DMS79 treated with DMSO at 0.1 percent for 48 hours (cell line): ENCODE results near the gene SIMC1.

Experiments
- DNase-seq: peaks from one replicate; lab custom pipeline; 2025; lab: John Stamatoyannopoulos, UW

Gene SIMC1

GRCh38 chr5:176389135-176390123 is 151.2 kb downstream of the SIMC1 start:
- peak; percentile 51 for DNase-seq

GRCh38 chr5:176391479-176391878 is 153.3 kb downstream of the SIMC1 start:
- no peak for DNase-seq

- DNase-seq: no peak
Measured at GRCh38 chr5:176391999-176392398, 153.8 kb downstream of the SIMC1 start.

DNA sequence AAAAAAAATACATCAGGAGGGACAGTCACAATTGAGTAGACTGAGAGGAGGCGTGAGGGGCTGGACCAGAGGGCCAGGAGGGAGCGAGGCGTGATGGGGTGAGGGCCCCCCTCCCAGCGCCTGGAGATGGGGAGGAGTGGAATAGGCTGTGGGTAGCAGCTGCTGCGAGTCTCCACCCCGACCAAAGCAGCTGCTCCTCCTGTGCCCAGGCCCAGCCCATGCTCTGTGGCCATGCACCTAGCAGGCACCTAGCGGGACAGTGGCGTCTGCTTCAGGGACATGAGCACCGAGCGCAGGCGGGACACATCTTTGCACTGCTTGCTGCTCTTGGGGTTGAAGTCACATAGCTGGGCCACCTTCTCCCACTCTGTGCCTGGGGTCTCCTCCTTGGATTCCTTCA is 154.3 kb downstream of the SIMC1 start:
- no peak for DNase-seq

- DNase-seq: no peak
Measured at GRCh38 chr5:176394096-176394495, 155.9 kb downstream of the SIMC1 start.

- DNase-seq: no peak
Measured at GRCh38 chr5:176394881-176395675, 156.9 kb downstream of the SIMC1 start.
